Right cardiac atrium (tissue), 5 donors: Measurements from ENCODE around the gene SLC5A8. TPM values are rescaled to one million over a fixed set of nuclear protein-coding genes. Genes with fewer than 3 reads are reported as not detected.

ENCODE experiments used
- ATAC-seq, 2 donors: fragments of 200-7000 bp; cut with Tn5 transposase; one replicate each; pipeline versions ENCODE4 v1.8.0 to v1.9.1; 2020; ENCODE audit warnings: moderate library complexity in 2 of 2, mild to moderate bottlenecking in 1 of 2
- DNase-seq, 3 donors: peaks; one replicate each; pipeline ENCODE4 v3.0.0-alpha.2; 2020
- H3K27ac ChIP-seq: one replicate; pipeline ENCODE4 v1.5.1; 2013; ENCODE audit warnings: mild to moderate bottlenecking, low read length, control low read depth, moderate library complexity
- H3K27me3 ChIP-seq: one replicate; pipeline ENCODE4 v1.6.1; 2013; ENCODE audit not compliant: control insufficient read depth, insufficient read depth
- H3K4me1 ChIP-seq: one replicate; pipeline ENCODE4 v1.6.1; 2013; ENCODE audit warnings: low read length; ENCODE audit not compliant: control insufficient read depth, insufficient read depth
- H3K4me3 ChIP-seq: one replicate; pipeline ENCODE4 v1.5.1; 2013; ENCODE audit warnings: low read length, control low read depth
- H3K9me3 ChIP-seq: one replicate; pipeline ENCODE4 v1.6.1; 2013; ENCODE audit warnings: low read length; ENCODE audit not compliant: control insufficient read depth
- WGBS: extraction: QIAGEN DNeasy Blood & Tissue Kit; methylation state at CpG from one replicate; pipeline ENCODE4 v1.1.7; 2013; 5-methylcytosine and 5-hydroxymethylcytosine counted together
- intact Hi-C, 4 donors: fragments of 100-400 bp; cut with DNase I; formaldehyde crosslinking; loops; one replicate each; pipeline versions ENCODE4 v1.11.0 to v1.14.0; 2022 to 2023
- polyA plus RNA-seq: library from polyadenylated mRNA; stranded (reverse); fragments of 200-250 nt; gene quantifications from one replicate; pipeline ENCODE4 v1.2.3, GENCODE V29; 2013
- total RNA-seq, 4 donors: library from RNA; stranded (reverse); fragmentation: NEBNext Ultra II Directional; extraction: Animal tissue kit (Norgen Biotek cat#: 25700); gene quantifications; one replicate each; pipeline ENCODE4 v1.2.1, GENCODE V29; 2021
- donor health status: healthy with polysubstance abuse.
- donor health status: DM: no; HTN: yes; CAD: no.
- donor health status: DM: no; HTN: no; CAD: no.
- donor health status: DM: no; HTN: yes; CAD: no; lungs with severe emphysema.
- donor health status: DM: yes; HTN: yes; CAD: no.

SLC5A8 gene
- total and polyA plus RNA-seq, 5 donors: not detected

GRCh38 chr12:101108130-101108529 lies 101.9 kb downstream of the SLC5A8 start:
- no peaks in the 10 kb centered on the region for H3K9me3 ChIP-seq
- WGBS: 85% methylated on average over 5 of the region's 5 CpGs
- no peak for DNase-seq
- H3K4me3 ChIP-seq: no peak overlapping the region
- no peaks in the 10 kb centered on the region for H3K27me3 ChIP-seq
- no peak for ATAC-seq
- intact Hi-C loops: no loop called here
- no peak overlapping the region for H3K27ac ChIP-seq
- no peaks in the 10 kb centered on the region for H3K4me1 ChIP-seq

GRCh38 chr12:101107032-101107763 lies 102.8 kb downstream of the SLC5A8 start:
- DNase-seq: no peak
- H3K9me3 ChIP-seq: no peaks in the 10 kb centered on the region
- H3K4me1 ChIP-seq: no peaks in the 10 kb centered on the region
- no peaks in the 10 kb centered on the region for H3K27me3 ChIP-seq
- intact Hi-C loops: no loop called here
- no peak overlapping the region for H3K27ac ChIP-seq
- no peak for ATAC-seq
- no peak overlapping the region for H3K4me3 ChIP-seq
- WGBS: 84% methylated on average over 4 of the region's 4 CpGs

Other genes with a start within 250 kb of the SLC5A8 start
- 1 to 10 TPM; 5.7 to 8.5 (median 7.6) TPM for gene UTP20, start 69.9 kb upstream of the SLC5A8 start, total RNA-seq
- gene UTP20, start 69.9 kb upstream of the SLC5A8 start, polyA plus RNA-seq: 2.1 TPM
- 100 to 1,000 TPM in 3 of 4 donors, 10 to 100 TPM in 1; 85.0 to 114 (median 104) TPM for gene ARL1, start 197.5 kb upstream of the SLC5A8 start, total RNA-seq
- 45.7 TPM for gene ARL1, start 197.5 kb upstream of the SLC5A8 start, polyA plus RNA-seq